Lower leg skin (tissue), 3 donors: Measurements from ENCODE around the gene MGRN1.

ENCODE experiments used
- CTCF ChIP-seq, 3 donors: fragments of 450-650 bp; IDR thresholded peaks; one replicate each; pipeline ENCODE4 v1.5.1; 2016; ENCODE audit warnings: antibody characterized with exemption in 3 of 3, mild to moderate bottlenecking in 3 of 3, moderate library complexity in 2 of 3
- POLR2A ChIP-seq, 2 donors: fragments of 450-650 bp; IDR thresholded peaks; one replicate each; pipeline ENCODE4 v1.6.1; 2016 to 2017; ENCODE audit warnings: antibody characterized with exemption in 2 of 2, mild to moderate bottlenecking in 1 of 2, moderate library complexity in 1 of 2

GRCh38 chr16:4591191-4591590 lies 33.4 kb upstream of the MGRN1 start:
- TF ChIP-seq CTCF (IDR thresholded peaks at IDR 0.05) = no peak
- TF ChIP-seq POLR2A (IDR thresholded peaks at IDR 0.05) = no peak
